Nephron (organoid): ENCODE results near the gene TM4SF20.

Experiments used
- H3K27ac Mint-ChIP-seq, 3 experiments: 2 replicates each; pipeline ENCODE4 v1.8.0; 2020; ENCODE audit warnings: mixed read lengths in 3 of 3, mild to moderate bottlenecking in 2 of 3, moderate library complexity in 1 of 3
- H3K27me3 Mint-ChIP-seq: 2 replicates; pipeline ENCODE4 v1.8.0; 2021; ENCODE audit warnings: low read depth, mild to moderate bottlenecking, moderate library complexity, mixed read lengths
- H3K36me3 Mint-ChIP-seq: 2 replicates; pipeline ENCODE4 v1.8.0; 2020; ENCODE audit warnings: low read depth, mixed read lengths
- H3K4me1 Mint-ChIP-seq: 2 replicates; pipeline ENCODE4 v1.8.0; 2020; ENCODE audit warnings: mixed read lengths
- H3K4me3 Mint-ChIP-seq, 3 experiments: 2 replicates each; pipeline ENCODE4 v1.8.0; 2020; ENCODE audit warnings: mild to moderate bottlenecking in 3 of 3, mixed read lengths in 3 of 3, moderate library complexity in 2 of 3
- H3K9me3 Mint-ChIP-seq: 2 replicates; pipeline ENCODE4 v1.8.0; 2020; ENCODE audit warnings: mixed read lengths
- CTCF ChIP-seq, 3 experiments: fragments of 200-600 bp; sonication (generic); IDR thresholded peaks; one replicate each; pipeline ENCODE4 v1.5.0; 2021; ENCODE audit warnings: antibody characterized with exemption in 3 of 3; ENCODE audit not compliant: unreplicated experiment in 3 of 3

TM4SF20 gene

DNA sequence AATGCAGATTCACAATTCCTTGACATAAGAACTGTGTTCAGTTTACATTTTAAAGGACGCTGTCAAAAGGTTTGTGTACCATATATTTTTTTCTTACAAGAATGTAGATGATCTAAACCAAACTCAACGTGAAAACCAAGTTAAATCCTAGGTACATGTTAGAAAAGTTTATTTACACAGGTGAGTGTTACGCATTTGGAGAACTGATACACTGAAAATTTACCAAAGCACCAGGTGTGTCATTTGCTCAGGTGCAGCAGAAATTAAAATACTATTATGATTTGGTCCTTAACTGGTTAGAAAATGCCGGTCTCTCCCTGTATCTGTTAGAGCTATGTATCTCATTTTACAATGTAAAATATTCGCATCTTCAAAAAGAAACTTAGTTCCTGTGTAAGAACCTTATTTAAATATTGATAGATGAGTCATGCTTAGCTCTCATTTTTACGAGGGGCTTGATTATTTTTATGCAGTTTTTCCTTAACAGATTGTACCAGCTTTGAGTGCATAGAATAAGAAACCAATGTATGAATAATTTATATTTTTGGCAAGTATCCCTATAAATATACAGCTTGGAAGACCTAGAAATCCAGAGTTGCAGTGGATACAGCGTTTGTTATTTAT lies 29.0 kb downstream of the TM4SF20 start:
- Mint-ChIP-seq H3K9me3 (no peaks in the 10 kb centered on the region), H3K36me3 (peaks cover 36% of the 10 kb centered on the region), H3K27me3 (no peaks in the 10 kb centered on the region), H3K4me1 (no peaks in the 10 kb centered on the region), H3K27ac (no peak overlapping the region), H3K4me3 (no peak overlapping the region)
- TF ChIP-seq CTCF (IDR thresholded peaks at IDR 0.05; ENCODE audit: unreplicated experiment in 3 of 3) = no peak

DNA sequence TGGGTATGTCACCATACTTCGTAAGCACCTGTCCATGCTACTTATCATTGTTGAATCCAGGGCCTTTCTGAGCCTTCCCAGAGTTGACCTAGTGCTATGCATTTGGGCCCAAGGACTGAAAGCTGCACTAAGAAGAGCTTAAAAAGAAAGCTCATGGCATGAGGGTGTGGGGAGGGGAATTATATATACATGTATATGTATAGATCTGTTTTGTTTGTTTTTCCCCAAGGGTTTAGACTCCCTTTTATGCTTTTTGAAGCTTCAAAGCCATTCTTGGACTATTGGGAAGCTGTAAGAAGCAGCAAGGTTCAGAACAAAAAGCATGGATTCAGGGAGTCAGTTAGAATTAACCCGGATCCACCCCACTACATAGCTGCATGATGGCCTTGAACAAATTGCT lies 30.8 kb downstream of the TM4SF20 start:
- Mint-ChIP-seq H3K27me3 (no peaks in the 10 kb centered on the region), H3K4me3 (no peak overlapping the region), H3K36me3 (peaks cover 32% of the 10 kb centered on the region), H3K27ac (no peak overlapping the region), H3K9me3 (no peaks in the 10 kb centered on the region), H3K4me1 (no peaks in the 10 kb centered on the region)
- TF ChIP-seq CTCF (IDR thresholded peaks at IDR 0.05; ENCODE audit: unreplicated experiment in 3 of 3) = no peak

- Mint-ChIP-seq H3K4me3 (no peak overlapping the region), H3K36me3 (peaks cover 36% of the 10 kb centered on the region), H3K27me3 (no peaks in the 10 kb centered on the region), H3K9me3 (no peaks in the 10 kb centered on the region), H3K4me1 (no peaks in the 10 kb centered on the region), H3K27ac (peak overlapping the region in 1 of 3 experiments; percentile 5)
- TF ChIP-seq CTCF (IDR thresholded peaks at IDR 0.05; ENCODE audit: unreplicated experiment in 3 of 3) = no peak
These were observed 32.0 kb downstream of the TM4SF20 start for GRCh38 chr2:227347117-227347516.

DNA sequence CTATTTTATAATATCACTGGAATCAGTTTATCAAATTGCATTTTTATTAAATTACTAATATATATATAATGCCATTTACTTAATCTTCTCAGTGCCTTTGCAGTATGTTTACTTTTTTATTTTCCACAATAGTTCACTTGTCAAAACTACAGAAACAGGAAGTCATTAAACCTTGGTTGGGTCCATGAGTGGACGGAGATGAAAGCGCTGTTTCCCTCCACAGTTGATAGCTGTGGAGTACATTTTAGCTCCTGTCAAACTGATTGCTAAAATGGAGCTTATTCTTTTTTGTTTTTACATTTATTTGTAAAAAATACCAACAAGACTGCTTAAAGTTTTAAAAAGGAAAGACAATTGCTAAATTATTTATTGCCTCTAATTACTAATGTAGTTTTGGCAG lies 34.9 kb downstream of the TM4SF20 start:
- no peak for TF ChIP-seq CTCF (IDR thresholded peaks at IDR 0.05; ENCODE audit: unreplicated experiment in 3 of 3)
- Mint-ChIP-seq H3K4me1 (peaks cover 3% of the 10 kb centered on the region), H3K9me3 (no peaks in the 10 kb centered on the region), H3K36me3 (peaks cover 39% of the 10 kb centered on the region), H3K4me3 (no peak overlapping the region), H3K27ac (no peak overlapping the region), H3K27me3 (no peaks in the 10 kb centered on the region)

GRCh38 chr2:227341553-227341952 lies 37.6 kb downstream of the TM4SF20 start:
- Mint-ChIP-seq H3K27ac (no peak overlapping the region), H3K27me3 (no peaks in the 10 kb centered on the region), H3K4me1 (peaks cover 3% of the 10 kb centered on the region), H3K36me3 (peaks cover 40% of the 10 kb centered on the region), H3K4me3 (no peak overlapping the region), H3K9me3 (no peaks in the 10 kb centered on the region)
- no peak for TF ChIP-seq CTCF (IDR thresholded peaks at IDR 0.05; ENCODE audit: unreplicated experiment in 3 of 3)

GRCh38 chr2:227340106-227340505 lies 39.0 kb downstream of the TM4SF20 start:
- no peak for TF ChIP-seq CTCF (IDR thresholded peaks at IDR 0.05; ENCODE audit: unreplicated experiment in 3 of 3)

More at GRCh38 chr2:227340106-227340505, 39.0 kb downstream of the TM4SF20 start:
- H3K36me3 Mint-ChIP-seq = peaks cover 49% of the 10 kb centered on the region
- H3K4me3 Mint-ChIP-seq = no peak overlapping the region
- peak overlapping the region in 2 of 3 experiments; percentile 68 to 95 for H3K27ac Mint-ChIP-seq
- peaks cover 3% of the 10 kb centered on the region for H3K4me1 Mint-ChIP-seq
- H3K27me3 Mint-ChIP-seq = no peaks in the 10 kb centered on the region
- H3K9me3 Mint-ChIP-seq = no peaks in the 10 kb centered on the region
